ENCODE results near the gene MTNR1B. TPM values are rescaled to one million over a fixed set of nuclear protein-coding genes. Genes with fewer than 3 reads are reported as not detected.

MTNR1B gene
- total and polyA plus RNA-seq, 3 donors from 2014 or later, result 0.68 to 0.78 (median 0.71) TPM

GRCh38 chr11:93013646-93014045, 44.2 kb downstream of the MTNR1B start:
- Histone ChIP-seq H3K36me3 (ENCODE audit: low read depth, missing control alignments) (no peaks in the 10 kb centered on the region), H3K27me3 (no peaks in the 10 kb centered on the region), H3K4me1 (no peaks in the 10 kb centered on the region), H3K4me3 (no peak overlapping the region), H3K9me3 (no peaks in the 10 kb centered on the region), H3K27ac (no peak overlapping the region)
- WGBS, 2 donors, result 48 to 61% methylated on average over 1 of the region's 1 CpG
- intact Hi-C loops (cut with DNase I; ENCODE audit: low total_unique reads), result no loop called here
- TF ChIP-seq CTCF (IDR thresholded peaks at IDR 0.05) (no peak), POLR2A (IDR thresholded peaks at IDR 0.05) (no peak)
- no peak for DNase-seq

DNA sequence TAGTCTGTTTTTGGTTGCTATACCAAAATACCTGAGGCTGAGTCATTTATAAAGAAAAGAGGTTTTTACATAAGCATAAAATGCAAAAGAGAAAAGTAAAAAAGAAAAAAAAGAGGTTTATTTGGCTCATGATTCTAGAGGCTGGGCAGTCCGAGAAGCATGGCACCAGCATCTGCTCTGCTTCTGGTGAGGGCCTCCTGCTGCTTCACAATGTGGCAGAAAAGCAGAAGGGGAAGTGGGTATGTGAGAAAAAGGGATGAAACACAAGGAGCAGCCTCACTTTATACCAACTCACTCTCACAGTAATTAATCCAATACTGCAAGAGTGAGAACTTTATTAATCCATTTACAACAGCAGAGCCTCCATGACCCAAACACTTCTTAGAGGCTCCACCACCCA, 47.1 kb downstream of the MTNR1B start:
- Histone ChIP-seq H3K27ac (no peak overlapping the region), H3K9me3 (no peaks in the 10 kb centered on the region), H3K4me3 (no peak overlapping the region), H3K27me3 (no peaks in the 10 kb centered on the region), H3K4me1 (no peaks in the 10 kb centered on the region), H3K36me3 (ENCODE audit: low read depth, missing control alignments) (no peaks in the 10 kb centered on the region)
- no peak for DNase-seq
- WGBS, 2 donors, result 83 to 100% methylated on average over 1 of the region's 1 CpG
- TF ChIP-seq CTCF (IDR thresholded peaks at IDR 0.05) (no peak), POLR2A (IDR thresholded peaks at IDR 0.05) (no peak)
- intact Hi-C loops (cut with DNase I; ENCODE audit: low total_unique reads), result no loop called here

DNA sequence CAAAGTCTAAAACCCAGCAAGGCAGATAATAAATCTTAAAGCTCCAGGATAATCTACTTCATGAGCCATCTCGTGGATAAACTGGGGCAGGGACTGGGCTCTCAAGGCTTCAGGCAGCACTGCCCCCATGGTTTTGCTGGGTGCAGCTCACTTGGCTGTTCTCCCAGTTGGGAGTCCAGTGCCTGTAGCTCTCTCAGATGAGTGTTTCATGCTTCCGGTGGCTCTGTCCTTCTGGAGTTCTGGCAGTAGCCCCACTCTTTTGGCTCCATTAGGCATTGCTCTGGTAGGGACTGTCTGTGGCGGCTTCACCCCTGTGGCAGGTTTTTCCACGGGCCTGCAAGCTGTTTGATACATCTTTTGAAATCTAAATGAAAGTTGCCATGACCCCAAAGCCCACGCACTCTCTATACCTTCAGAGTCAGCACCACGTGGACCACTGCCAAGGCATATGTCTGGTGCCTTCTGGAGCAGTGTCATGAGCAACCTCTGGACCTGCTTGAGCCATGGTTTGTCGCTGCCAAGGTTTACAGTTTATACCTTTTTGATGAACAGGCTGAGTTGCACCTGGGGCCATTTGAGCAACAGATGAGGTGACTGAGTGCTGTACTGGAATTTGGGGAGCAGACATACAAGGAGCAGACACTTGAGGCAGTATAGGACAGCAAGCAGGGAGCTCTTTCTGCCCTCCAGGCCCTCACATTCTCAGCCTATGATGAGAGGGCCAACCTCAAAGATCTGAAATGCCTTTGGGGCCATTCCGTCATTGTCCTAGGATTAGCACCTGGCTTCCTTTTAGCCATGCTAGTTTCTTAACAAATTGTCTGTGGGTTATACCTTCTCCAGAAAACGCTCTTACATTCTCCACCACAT, 48.6 kb downstream of the MTNR1B start:
- H3K4me3 ChIP-seq, result no peak overlapping the region
- 74 to 86% methylated on average over 8 to 9 of the region's 9 CpGs for WGBS, 2 donors
- no peaks in the 10 kb centered on the region for H3K27me3 ChIP-seq
- DNase-seq, result no peak
- no peak overlapping the region for H3K27ac ChIP-seq
- TF ChIP-seq POLR2A (IDR thresholded peaks at IDR 0.05), result no peak
- no peak for TF ChIP-seq CTCF (IDR thresholded peaks at IDR 0.05)
- intact Hi-C loops (cut with DNase I; ENCODE audit: low total_unique reads), result no loop called here
- no peaks in the 10 kb centered on the region for H3K36me3 ChIP-seq (ENCODE audit: low read depth, missing control alignments)
- H3K4me1 ChIP-seq, result no peaks in the 10 kb centered on the region
- H3K9me3 ChIP-seq, result no peaks in the 10 kb centered on the region

GRCh38 chr11:93020248-93021046, 51.0 kb downstream of the MTNR1B start:
- DNase-seq, result no peak
- no peaks in the 10 kb centered on the region for H3K4me1 ChIP-seq
- 57 to 58% methylated on average over 5 of the region's 5 CpGs for WGBS, 2 donors
- intact Hi-C loops (cut with DNase I; ENCODE audit: low total_unique reads), result no loop called here
- TF ChIP-seq POLR2A (IDR thresholded peaks at IDR 0.05), result no peak
- no peak for TF ChIP-seq CTCF (IDR thresholded peaks at IDR 0.05)
- H3K4me3 ChIP-seq, result no peak overlapping the region
- H3K27ac ChIP-seq, result no peak overlapping the region
- H3K9me3 ChIP-seq, result no peaks in the 10 kb centered on the region
- no peaks in the 10 kb centered on the region for H3K36me3 ChIP-seq (ENCODE audit: low read depth, missing control alignments)
- no peaks in the 10 kb centered on the region for H3K27me3 ChIP-seq
